Keratinocyte (primary cell): ENCODE measurements around the gene TTLL13.

Source experiments
- CTCF ChIP-seq, 3 experiments: IDR thresholded peaks in 1 of 3; conservative IDR thresholded peaks in 1 of 3; optimal IDR thresholded peaks in 1 of 3; 2 replicates in 2 of 3; 3 replicates in 1 of 3; pipeline versions ENCODE3 to v1.5.1; 2011; ENCODE audit warnings: low read length in 3 of 3, mild to moderate bottlenecking in 3 of 3, moderate library complexity in 2 of 3, control low read depth in 1 of 3, inconsistent platforms in 1 of 3; ENCODE audit not compliant: insufficient read depth in 2 of 3; ENCODE audit errors: extremely low read depth in 1 of 3
- EZH2 ChIP-seq: IDR thresholded peaks from one replicate; pipeline ENCODE4 v1.6.1; 2012; ENCODE audit warnings: inconsistent platforms, mild to moderate bottlenecking, low read length, moderate library complexity

GRCh38 chr15:90300541-90300940 lies 51.2 kb downstream of the TTLL13 start:
- no peak for TF ChIP-seq CTCF (optimal IDR thresholded peaks at IDR 0.05 in 1 of 3, IDR thresholded peaks at IDR 0.05 in 1 of 3, conservative IDR thresholded peaks at IDR 0.05 in 1 of 3; ENCODE audit: extremely low read depth in 1 of 3, insufficient read depth in 2 of 3, low read length in 3 of 3)
- TF ChIP-seq EZH2, result no peak
